ENCODE measurements around the gene SLC25A24.
"Not testable (repeated sequence)": the region's sequence is repeated elsewhere in the genome, so short reads cannot be mapped to it uniquely, and the experiment has no call there.

Gene SLC25A24

DNA sequence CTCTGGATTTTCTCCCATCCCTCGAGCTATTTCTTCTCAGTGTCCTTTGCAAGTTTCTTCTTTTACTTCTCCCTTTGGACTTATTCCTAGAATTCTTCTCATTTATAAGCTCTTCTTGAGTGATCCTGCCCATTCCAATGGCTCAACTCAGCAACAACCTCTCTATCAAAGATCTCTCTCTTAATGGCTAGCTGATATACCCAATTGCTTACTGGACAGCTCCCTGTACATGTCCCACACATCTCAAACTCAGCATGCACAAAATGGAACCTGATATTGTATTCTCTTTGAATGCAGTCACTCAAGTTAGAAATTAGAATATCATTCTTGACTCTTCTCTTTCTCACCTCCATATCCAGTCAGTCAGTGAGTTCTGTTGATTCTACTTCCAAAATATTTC, 48.6 kb downstream of the SLC25A24 start:
- H3K4me3 ChIP-seq (replicated peaks; ENCODE audit: low read depth, low read length) = no peak overlapping the region
- TF ChIP-seq, protein P1, sequence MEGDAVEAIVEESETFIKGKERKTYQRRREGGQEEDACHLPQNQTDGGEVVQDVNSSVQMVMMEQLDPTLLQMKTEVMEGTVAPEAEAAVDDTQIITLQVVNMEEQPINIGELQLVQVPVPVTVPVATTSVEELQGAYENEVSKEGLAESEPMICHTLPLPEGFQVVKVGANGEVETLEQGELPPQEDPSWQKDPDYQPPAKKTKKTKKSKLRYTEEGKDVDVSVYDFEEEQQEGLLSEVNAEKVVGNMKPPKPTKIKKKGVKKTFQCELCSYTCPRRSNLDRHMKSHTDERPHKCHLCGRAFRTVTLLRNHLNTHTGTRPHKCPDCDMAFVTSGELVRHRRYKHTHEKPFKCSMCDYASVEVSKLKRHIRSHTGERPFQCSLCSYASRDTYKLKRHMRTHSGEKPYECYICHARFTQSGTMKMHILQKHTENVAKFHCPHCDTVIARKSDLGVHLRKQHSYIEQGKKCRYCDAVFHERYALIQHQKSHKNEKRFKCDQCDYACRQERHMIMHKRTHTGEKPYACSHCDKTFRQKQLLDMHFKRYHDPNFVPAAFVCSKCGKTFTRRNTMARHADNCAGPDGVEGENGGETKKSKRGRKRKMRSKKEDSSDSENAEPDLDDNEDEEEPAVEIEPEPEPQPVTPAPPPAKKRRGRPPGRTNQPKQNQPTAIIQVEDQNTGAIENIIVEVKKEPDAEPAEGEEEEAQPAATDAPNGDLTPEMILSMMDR (IDR thresholded peaks at IDR 0.05; ENCODE audit: low read length, missing control alignments) = no peak
- DNase-seq (ENCODE audit: low read depth) = no peak

DNA sequence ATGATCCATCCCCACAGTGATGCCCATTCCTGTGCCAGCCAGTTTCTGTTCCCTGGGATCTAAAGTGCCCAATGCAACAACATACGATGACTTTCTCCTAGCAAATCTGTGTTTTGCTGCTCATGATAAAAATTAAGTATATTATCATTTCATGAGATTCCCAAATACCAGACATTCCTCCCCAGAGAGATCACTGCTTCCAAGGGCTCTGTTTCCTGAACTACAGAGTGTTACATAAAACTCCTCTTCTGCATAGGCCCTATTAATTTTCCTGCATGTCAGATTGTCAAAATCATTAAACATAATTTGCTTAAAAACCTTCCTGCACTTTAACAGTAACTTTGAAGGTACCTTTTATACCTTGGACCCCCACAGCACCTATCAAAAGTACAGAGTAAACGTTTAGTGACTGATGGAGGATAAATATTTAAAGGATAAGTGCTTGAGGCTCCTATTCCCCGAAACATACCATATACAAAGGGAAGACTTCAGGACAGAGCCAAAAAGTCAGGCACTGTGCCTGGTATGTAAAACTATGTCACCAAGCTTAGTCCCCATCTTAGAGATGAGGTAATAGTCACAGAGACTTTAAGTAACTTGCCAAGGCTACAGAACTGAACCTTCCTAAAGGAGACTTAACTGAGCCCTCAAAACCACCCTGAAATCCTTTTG, 50.2 kb downstream of the SLC25A24 start:
- no peak overlapping the region for H3K4me3 ChIP-seq (replicated peaks; ENCODE audit: low read depth, low read length)
- DNase-seq (ENCODE audit: low read depth) = peak; percentile 46
- TF ChIP-seq, protein P1 (IDR thresholded peaks at IDR 0.05; ENCODE audit: low read length, missing control alignments) = no peak

DNA sequence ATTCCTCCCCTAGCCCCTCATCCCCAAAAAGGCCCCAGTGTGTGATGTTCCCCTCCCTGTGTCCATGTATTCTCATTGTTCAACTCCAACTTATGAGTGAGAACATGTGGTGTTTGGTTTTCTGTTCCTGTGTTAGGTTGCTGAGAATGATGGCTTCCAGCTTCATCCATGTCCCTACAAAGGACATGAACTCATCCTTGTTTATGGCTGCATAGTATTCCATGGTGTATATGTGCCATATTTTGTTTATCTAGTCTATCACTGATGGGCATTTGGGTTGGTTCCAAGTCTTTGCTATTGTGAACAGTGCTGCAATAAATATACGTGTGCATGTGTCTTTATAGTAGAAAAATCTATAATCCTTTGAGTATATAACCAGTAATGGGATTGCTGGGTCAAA, 55.6 kb downstream of the SLC25A24 start:
- DNase-seq (ENCODE audit: low read depth); H3K4me3 ChIP-seq (replicated peaks; ENCODE audit: low read depth, low read length): not testable (repeated sequence)

DNA sequence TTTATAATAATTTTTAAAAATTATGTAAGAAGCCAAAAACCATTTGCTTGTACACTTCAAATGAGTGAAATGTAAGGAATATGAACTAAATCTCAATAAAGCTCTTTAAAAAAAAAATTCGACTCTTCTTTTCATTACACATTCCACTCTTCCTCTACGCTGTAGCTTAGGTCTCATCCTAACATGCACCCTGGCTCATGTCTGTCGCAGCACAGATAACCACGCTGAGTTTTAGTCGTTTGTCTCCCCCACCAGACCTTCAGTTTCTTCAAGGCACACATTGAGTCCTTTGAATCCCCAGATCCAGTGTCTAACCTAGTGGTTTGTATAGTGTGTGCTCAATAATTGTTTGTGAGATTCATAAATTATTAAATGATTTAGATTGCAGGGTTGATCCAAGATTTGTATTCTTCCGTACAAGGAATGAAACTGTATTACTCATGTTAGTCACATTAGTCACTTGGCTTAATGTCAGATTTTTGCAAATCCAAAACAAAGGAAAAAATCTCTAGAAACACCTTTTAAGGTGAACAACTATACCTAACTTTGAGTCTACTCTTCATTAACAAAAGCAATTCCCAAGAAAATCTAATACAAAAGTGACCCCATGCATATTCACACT, 57.3 kb downstream of the SLC25A24 start:
- TF ChIP-seq, protein P1 (IDR thresholded peaks at IDR 0.05; ENCODE audit: low read length, missing control alignments) = no peak
- peak; percentile 39 for DNase-seq (ENCODE audit: low read depth)
- H3K4me3 ChIP-seq (replicated peaks; ENCODE audit: low read depth, low read length) = no peak overlapping the region

DNA sequence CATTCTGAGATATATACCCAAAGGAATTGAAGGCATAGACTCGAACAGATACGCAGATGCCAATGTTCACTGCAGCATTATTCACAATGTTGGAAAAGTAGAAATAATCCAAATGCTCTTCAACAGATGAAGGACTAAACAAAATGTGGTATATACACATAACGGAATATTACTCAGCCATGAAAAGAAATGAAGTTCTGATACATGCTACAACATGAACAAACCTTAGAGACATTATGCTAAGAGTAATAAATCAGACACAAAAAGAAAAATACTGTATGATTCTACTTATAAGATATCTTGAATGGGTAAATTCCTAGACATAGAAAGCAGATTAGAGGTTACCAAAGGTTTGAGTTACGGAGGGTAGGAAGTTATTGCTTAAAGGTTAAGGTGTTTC, 57.9 kb downstream of the SLC25A24 start:
- DNase-seq (ENCODE audit: low read depth) = no peak
- TF ChIP-seq, protein P1 (IDR thresholded peaks at IDR 0.05; ENCODE audit: low read length, missing control alignments) = no peak

DNA sequence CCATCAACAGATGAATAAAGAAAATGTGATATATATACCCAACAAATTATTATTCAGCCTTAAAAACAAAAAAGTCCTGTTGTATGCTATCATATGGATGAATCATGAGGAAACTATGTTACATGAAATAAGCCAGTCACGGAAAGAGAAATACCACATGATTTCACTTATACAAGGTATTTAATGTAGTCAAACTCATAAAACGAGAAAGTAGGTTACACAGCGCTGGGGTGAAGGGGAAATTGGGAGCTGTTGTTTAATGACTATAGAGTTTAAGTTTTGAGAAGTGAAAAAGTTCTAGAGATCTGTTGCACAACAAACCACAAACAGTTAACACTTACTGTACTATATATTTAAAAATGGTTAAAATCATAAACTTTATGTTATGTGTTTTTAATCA, 58.5 kb downstream of the SLC25A24 start:
- peak; percentile 49 for DNase-seq (ENCODE audit: low read depth)
- TF ChIP-seq, protein P1 (IDR thresholded peaks at IDR 0.05; ENCODE audit: low read length, missing control alignments) = no peak
- no peak overlapping the region for H3K4me3 ChIP-seq (replicated peaks; ENCODE audit: low read depth, low read length)

More for the DNA sequence above, 57.9 kb downstream of the SLC25A24 start:
- H3K4me3 ChIP-seq (replicated peaks; ENCODE audit: low read depth, low read length) = no peak overlapping the region

DNA sequence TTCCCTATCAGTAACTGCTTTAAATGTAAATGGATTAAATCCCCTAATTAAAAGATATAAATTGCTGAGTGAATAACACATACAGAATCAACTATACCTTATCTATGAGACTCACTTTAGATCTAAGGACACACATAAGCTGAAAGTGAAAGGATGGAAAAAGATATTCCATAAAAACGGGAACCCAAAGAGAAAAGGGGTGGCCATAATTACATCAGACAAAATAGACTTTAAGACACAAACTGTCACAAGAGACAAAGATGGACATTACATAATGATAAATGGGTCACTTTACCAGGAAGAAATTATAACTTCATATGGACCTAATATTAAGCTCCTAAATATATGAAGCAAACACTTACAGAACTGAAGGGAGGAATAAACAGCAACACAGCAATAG, 59.2 kb downstream of the SLC25A24 start:
- no peak overlapping the region for H3K4me3 ChIP-seq (replicated peaks; ENCODE audit: low read depth, low read length)

More for the DNA sequence above, 59.2 kb downstream of the SLC25A24 start:
- TF ChIP-seq, protein P1 (IDR thresholded peaks at IDR 0.05; ENCODE audit: low read length, missing control alignments) = no peak
- DNase-seq (ENCODE audit: low read depth) = no peak
